HAP-1 (cell line): ENCODE data around the gene RGS1.

Experiments
- DNase-seq, 2 experiments: peaks; one replicate each; pipeline ENCODE4 v3.0.0-alpha.2; 2016 to 2020; ENCODE audit warnings: low spot score in 2 of 2
- H3K27me3 ChIP-seq: fragments of 250-450 bp; sonication (Bioruptor Pico); 2 replicates; pipeline ENCODE4 v1.5.1; 2020; ENCODE audit warnings: low read depth, mild to moderate bottlenecking, moderate library complexity
- H3K36me3 ChIP-seq: fragments of 250-450 bp; sonication (Bioruptor Pico); replicated peaks from 2 replicates; pipeline ENCODE4 v1.5.1; 2020; ENCODE audit warnings: mild to moderate bottlenecking
- H3K4me1 ChIP-seq: fragments of 250-450 bp; sonication (Bioruptor Pico); 2 replicates; pipeline ENCODE4 v1.5.1; 2020; ENCODE audit warnings: mild to moderate bottlenecking
- H3K4me3 ChIP-seq: fragments of 250-450 bp; sonication (Bioruptor Pico); 2 replicates; pipeline ENCODE4 v1.5.1; 2020; ENCODE audit warnings: mild to moderate bottlenecking, moderate library complexity
- H3K9me3 ChIP-seq: fragments of 250-450 bp; sonication (Bioruptor Pico); 2 replicates; pipeline ENCODE4 v1.5.1; 2020; ENCODE audit warnings: mild to moderate bottlenecking, moderate library complexity
- in situ Hi-C: fragments of 300-500 bp; cut with MboI; formaldehyde crosslinking; loops from 3 replicates; pipeline ENCODE4 v1.14.3; 2020; ENCODE audit warnings: low sequenced_read_pairs, inconsistent platforms, mixed read lengths

RGS1 gene

DNA sequence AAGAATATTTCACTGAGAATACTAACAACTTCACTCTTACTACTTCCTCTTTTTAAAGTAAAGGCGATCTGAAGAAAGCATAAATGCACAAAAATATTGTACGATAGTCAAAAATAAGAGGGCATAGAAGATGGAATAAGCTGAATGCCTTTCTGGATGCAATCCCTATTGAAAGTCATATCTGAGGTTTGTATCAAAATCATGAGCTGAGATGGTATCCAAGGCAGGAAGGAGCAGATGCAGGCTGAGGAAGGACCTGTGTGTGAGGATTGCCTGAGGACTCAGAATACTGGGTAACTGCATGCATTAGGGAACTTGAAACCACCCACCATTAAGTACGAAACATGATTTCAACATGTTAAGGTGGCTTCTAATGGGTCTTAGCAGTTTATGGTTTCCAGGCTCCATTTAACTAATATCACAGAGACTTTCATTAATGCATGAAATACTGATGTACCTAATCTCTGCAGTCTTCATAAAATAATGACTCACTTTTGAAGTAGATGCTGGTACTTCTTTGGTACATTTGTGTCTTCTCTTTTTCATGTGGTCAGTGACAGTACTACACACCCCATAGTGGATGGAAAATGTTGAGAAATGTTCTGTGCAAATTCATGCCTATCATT lies 29.6 kb upstream of the RGS1 start:
- Histone ChIP-seq H3K9me3 (no peaks in the 10 kb centered on the region), H3K4me3 (no peak overlapping the region), H3K36me3 (no peaks in the 10 kb centered on the region), H3K27me3 (no peaks in the 10 kb centered on the region), H3K4me1 (peaks cover 48% of the 10 kb centered on the region)
- no peak for DNase-seq
- in situ Hi-C loops = no loop called here

- Histone ChIP-seq H3K4me1 (peaks cover 44% of the 10 kb centered on the region), H3K9me3 (no peaks in the 10 kb centered on the region), H3K36me3 (no peaks in the 10 kb centered on the region), H3K27me3 (no peaks in the 10 kb centered on the region), H3K4me3 (no peak overlapping the region)
- in situ Hi-C loops = no loop called here
- DNase-seq = no peak
Observed at GRCh38 chr1:192546596-192547190, 28.9 kb upstream of the RGS1 start.

- no peak overlapping the region for H3K4me3 ChIP-seq
- DNase-seq = no peak
- in situ Hi-C loops = no loop called here
- no peaks in the 10 kb centered on the region for H3K36me3 ChIP-seq
- no peaks in the 10 kb centered on the region for H3K27me3 ChIP-seq
- H3K4me1 ChIP-seq = peaks cover 40% of the 10 kb centered on the region
- H3K9me3 ChIP-seq = no peaks in the 10 kb centered on the region
Observed at GRCh38 chr1:192547501-192547900, 28.1 kb upstream of the RGS1 start.

GRCh38 chr1:192549937-192550336 lies 25.6 kb upstream of the RGS1 start:
- DNase-seq = peak; percentile 36 to 72
- Histone ChIP-seq H3K4me1 (peaks cover 46% of the 10 kb centered on the region), H3K4me3 (no peak overlapping the region), H3K36me3 (no peaks in the 10 kb centered on the region), H3K27me3 (no peaks in the 10 kb centered on the region), H3K9me3 (no peaks in the 10 kb centered on the region)
- in situ Hi-C loops = no loop called here

GRCh38 chr1:192550922-192551534 lies 24.5 kb upstream of the RGS1 start:
- Histone ChIP-seq H3K9me3 (no peaks in the 10 kb centered on the region), H3K4me3 (no peak overlapping the region), H3K27me3 (no peaks in the 10 kb centered on the region), H3K36me3 (no peaks in the 10 kb centered on the region), H3K4me1 (peaks cover 41% of the 10 kb centered on the region)
- no peak for DNase-seq
- in situ Hi-C loops = no loop called here

GRCh38 chr1:192552760-192553191 lies 22.8 kb upstream of the RGS1 start:
- Histone ChIP-seq H3K27me3 (no peaks in the 10 kb centered on the region), H3K36me3 (no peaks in the 10 kb centered on the region), H3K4me3 (no peak overlapping the region), H3K4me1 (peaks cover 39% of the 10 kb centered on the region), H3K9me3 (no peaks in the 10 kb centered on the region)
- DNase-seq = no peak
- in situ Hi-C loops = no loop called here

DNA sequence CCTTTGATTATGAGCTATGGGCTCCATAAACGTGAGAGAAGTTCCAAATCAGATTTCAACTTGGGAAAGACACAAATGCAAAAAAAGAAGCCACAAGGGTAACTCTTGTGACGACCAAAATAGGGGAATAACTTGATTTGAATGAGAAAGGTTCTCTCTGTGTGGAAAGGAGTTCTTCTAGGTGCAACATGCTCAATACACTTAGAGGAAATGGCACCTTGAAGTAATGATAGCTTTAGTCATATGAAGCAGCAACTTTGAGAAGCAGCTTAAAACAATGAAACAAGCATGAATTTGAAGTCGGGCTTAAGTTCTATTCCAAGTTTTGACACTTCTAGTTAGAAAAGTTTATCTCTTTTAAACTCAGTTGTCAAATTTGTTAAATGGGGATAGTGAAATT lies 21.8 kb upstream of the RGS1 start:
- no peaks in the 10 kb centered on the region for H3K36me3 ChIP-seq
- H3K27me3 ChIP-seq = no peaks in the 10 kb centered on the region
- H3K4me3 ChIP-seq = no peak overlapping the region
- in situ Hi-C loops = no loop called here
- no peaks in the 10 kb centered on the region for H3K9me3 ChIP-seq
- peaks cover 39% of the 10 kb centered on the region for H3K4me1 ChIP-seq
- no peak for DNase-seq

DNA sequence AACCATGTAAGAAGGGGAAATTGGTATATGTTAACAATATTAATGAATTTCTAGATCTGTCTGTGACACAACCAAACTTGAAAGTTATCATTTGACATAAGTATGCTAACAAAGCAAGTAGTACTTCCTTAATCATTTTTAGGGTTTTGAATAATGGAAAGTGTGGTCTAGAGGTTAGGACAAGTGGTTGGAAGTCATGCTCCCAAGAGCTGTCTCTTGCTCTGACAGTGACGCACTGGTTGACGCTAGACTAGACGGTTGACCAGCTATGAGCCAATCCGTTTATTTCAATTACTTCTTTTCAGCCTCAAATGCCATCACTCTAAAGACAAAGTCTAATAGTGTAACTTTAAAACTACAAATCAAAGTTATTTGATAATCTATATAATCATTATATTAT lies 20.7 kb upstream of the RGS1 start:
- no peak for DNase-seq
- in situ Hi-C loops = no loop called here
- H3K9me3 ChIP-seq = no peaks in the 10 kb centered on the region
- no peaks in the 10 kb centered on the region for H3K27me3 ChIP-seq
- H3K4me1 ChIP-seq = peaks cover 29% of the 10 kb centered on the region
- H3K36me3 ChIP-seq = no peaks in the 10 kb centered on the region
- no peak overlapping the region for H3K4me3 ChIP-seq

DNA sequence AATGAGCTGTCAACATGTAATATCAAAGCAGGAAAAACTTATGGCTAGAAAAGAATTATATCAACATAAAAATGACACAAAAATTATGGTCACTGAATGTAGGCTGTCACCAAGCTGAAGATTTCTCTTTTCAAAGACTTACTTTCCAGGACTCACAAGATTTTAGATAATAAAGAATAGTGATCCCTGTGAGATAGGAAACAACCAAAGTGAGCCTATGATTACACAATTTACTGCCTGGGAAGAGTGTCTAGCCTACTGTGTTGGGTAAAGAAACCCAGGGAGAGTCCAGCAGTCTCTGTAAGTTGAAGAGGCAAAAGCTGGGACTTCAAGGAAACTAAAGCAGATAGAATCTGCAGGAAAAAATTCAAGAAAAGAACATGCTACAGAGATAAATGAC lies 20.2 kb upstream of the RGS1 start:
- H3K27me3 ChIP-seq = no peaks in the 10 kb centered on the region
- H3K36me3 ChIP-seq = no peaks in the 10 kb centered on the region
- in situ Hi-C loops = no loop called here
- peaks cover 24% of the 10 kb centered on the region for H3K4me1 ChIP-seq
- no peaks in the 10 kb centered on the region for H3K9me3 ChIP-seq
- no peak for DNase-seq
- no peak overlapping the region for H3K4me3 ChIP-seq

- DNase-seq = no peak
- Histone ChIP-seq H3K27me3 (no peaks in the 10 kb centered on the region), H3K4me1 (peaks cover 9% of the 10 kb centered on the region), H3K9me3 (no peaks in the 10 kb centered on the region), H3K36me3 (no peaks in the 10 kb centered on the region), H3K4me3 (no peak overlapping the region)
- in situ Hi-C loops = no loop called here
Observed at GRCh38 chr1:192557841-192558595, 17.6 kb upstream of the RGS1 start.

GRCh38 chr1:192559115-192560006 lies 16.2 kb upstream of the RGS1 start:
- H3K4me3 ChIP-seq = no peak overlapping the region
- DNase-seq = no peak
- in situ Hi-C loops = no loop called here
- H3K27me3 ChIP-seq = no peaks in the 10 kb centered on the region
- H3K4me1 ChIP-seq = no peaks in the 10 kb centered on the region
- no peaks in the 10 kb centered on the region for H3K9me3 ChIP-seq
- no peaks in the 10 kb centered on the region for H3K36me3 ChIP-seq

DNA sequence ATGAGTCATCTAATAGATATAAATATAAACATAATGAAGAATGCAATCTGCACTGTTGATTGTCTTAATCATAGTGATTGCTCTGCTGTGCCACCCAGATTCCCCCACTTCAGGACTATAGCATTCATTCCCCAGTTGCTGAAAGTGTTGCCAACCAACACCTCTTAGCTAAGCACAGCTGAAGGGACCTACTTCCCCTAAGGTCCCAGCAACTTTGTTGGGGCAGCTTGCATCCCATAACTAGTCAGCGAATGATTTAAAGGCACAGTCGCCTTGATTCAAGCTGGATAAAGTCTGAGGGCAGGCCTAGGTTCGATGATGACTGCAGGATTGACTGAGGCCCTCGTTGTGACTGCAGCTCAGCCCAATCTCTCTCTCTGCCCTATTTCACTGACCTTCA lies 14.3 kb upstream of the RGS1 start:
- Histone ChIP-seq H3K4me1 (no peaks in the 10 kb centered on the region), H3K36me3 (no peaks in the 10 kb centered on the region), H3K9me3 (no peaks in the 10 kb centered on the region), H3K4me3 (no peak overlapping the region), H3K27me3 (no peaks in the 10 kb centered on the region)
- in situ Hi-C loops = no loop called here
- DNase-seq = no peak

DNA sequence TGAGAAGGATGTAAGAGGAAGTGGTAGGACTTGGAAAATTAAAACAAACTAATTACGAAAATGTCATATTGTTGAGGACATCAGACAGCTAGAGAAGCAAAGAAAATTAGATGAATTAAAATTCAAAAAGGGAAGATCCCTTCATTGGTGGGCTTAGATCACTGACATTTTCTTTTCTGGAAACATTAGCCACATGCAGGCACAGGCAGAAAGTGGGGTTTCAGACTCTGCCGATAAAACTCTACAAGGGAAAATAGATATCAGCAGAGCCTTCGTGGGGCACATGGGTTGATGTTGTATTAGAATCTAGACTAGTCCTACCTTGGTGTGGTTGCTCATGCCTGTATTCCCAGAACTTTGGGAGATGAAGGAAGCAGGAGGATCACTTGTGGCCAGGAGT lies 12.4 kb upstream of the RGS1 start:
- H3K27me3 ChIP-seq = no peaks in the 10 kb centered on the region
- no peaks in the 10 kb centered on the region for H3K4me1 ChIP-seq
- DNase-seq = no peak
- no peak overlapping the region for H3K4me3 ChIP-seq
- no peaks in the 10 kb centered on the region for H3K9me3 ChIP-seq
- no peaks in the 10 kb centered on the region for H3K36me3 ChIP-seq
- in situ Hi-C loops = no loop called here
